SW480 (cell line): ENCODE data around the gene TNIK.

Source experiments
- DNase-seq: peaks from one replicate; pipeline ENCODE4 v3.0.0-alpha.2; 2016; ENCODE audit warnings: low spot score

The TNIK gene

DNA sequence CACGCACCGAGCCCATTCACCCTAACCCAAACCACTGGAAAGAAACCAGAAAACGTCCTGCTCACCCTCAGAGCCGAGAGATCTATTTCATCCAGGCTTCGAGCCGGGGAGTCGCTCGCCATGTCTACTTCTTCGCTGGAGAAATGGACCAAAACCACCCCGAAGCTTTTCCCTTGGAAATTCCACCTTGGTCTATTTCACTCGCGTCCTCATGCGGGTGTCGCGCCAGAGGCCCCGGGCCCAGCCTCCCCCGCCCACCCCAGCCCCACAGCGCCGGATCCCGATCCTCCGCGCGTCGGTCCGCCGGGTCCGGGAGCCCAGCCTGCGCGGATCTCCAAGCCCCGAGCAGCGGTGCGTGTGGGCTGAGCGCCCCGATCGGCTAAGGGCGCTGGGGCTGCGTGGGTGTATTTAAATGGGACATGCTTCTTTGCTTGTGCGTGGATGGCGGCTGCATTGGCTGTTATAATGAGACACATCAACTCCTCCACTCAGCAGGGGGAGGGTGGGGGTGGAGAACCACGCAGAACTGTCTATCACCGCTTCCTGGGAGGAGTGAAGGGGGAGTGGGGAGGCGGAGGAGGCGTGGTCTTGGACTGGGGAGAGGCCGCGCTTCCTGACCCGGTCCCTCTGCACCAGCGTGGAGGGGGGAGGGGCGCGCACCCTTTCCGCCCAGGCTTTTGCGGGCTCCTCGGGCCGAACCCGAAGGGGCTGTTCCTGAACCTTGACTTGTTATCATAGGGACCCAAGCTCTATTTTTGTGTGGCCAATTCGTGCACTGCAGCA lies at the start of gene TNIK:
TNIK (minus strand) TSS at position 464 of the 783 bp plus-strand sequence; CDS start at position 122, 342 bp downstream.
- peak; percentile 96 for DNase-seq

DNA sequence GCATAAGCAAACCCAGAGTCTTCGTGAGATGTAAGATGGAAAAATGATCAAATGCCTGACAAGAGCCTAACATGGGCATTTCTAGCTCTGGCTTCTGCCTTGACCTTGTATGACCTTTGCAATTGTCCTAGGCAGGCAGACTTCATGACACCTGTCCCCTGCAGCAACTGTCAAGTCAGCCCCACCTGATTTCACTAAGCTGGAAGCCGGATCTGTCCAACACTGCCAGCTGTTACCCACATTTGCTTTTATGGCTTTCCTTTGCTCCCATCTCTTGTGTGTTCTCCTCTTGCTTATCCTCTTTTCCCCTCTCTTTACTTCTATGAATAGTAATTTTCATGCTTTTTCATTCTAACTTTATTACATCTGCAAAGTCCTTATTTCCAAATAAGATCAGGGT lies 48.5 kb upstream of the TNIK start:
- no peak for DNase-seq

DNA sequence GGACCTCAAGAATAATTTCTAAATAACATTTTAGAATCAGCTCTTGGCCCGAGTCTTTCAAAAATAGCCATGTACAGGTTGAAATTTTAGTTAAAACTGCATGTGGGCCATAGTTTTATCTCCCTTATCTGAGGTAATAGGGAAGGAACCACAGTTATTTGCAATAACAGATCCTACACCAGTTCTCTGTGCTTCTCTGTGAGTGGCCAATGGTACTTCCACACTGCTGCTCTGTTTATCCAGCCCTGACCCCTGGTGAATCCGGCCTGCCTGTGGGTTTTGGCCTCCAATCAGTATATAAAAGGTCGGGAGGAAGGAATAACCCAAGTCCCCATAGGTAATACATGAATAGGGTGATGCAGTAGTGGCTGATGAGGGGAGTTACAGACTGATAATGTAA lies 48.0 kb upstream of the TNIK start:
- DNase-seq = no peak

DNA sequence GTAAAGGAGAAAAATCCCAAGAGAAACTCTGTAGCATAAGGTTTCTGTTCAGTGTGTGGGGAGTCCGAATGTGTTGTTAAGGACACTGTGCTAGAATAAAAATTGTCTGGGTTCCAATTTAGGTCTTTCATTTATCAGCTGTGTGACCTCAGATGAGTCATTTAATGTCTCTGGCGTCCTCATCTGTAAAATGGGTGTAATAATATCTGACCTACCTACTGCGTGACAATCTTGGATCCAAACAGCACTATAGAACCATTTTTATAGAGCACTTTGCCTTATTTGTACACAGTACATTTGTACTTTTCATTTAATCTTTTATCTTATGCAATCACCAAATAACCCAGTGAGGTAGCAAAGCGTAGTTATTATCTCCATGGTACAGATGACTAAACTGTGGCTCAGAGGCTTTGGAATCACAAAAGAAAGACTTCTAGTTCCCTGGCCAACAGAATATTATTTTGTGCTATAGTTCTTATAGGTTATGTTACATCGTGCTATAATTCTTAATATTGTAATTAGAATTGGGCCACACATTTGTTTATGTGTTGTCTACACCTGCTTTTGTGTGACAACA lies 46.6 kb upstream of the TNIK start:
- no peak for DNase-seq

DNA sequence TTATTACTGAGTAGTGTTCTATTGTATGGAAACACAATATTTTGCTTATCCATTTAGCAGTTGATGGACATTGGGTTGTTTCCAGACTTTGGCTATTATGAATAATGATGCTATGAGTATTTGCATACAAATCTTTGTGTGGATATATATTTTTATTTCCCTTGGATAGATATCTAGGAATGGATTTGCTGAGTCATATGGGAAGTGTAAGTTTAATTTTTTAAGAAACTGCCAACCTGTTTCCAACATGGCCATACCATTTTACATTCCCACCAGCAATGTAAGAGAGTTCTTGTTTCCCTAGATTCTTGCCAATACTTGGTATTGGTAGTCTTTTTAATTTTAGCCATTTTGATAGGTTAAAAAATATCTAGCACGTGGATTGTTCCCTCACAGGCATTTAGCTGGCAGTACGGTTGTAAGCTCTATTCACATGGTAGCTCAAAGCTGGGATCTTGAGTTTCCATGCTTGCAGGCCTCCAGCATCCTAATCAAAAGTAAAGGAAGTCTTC lies 45.7 kb upstream of the TNIK start:
- no peak for DNase-seq

DNA sequence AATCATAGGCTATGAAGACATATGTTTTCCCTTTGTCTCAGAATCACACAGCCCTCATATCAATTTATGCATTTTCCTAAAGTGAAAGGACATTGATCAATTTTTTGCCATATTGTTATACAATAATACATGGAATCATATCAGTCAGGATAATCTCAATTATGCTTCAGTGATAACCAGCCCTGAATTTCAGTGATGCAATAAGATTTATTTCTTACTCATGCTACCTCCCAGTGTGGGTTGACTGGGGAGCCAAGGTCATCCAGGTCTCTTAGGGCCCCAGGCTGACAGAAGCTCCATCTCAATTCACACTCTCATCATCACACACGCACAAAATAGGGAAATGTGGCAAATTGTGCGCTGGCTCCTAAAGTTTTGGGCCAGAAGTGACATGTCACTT lies 44.2 kb upstream of the TNIK start:
- no peak for DNase-seq

DNA sequence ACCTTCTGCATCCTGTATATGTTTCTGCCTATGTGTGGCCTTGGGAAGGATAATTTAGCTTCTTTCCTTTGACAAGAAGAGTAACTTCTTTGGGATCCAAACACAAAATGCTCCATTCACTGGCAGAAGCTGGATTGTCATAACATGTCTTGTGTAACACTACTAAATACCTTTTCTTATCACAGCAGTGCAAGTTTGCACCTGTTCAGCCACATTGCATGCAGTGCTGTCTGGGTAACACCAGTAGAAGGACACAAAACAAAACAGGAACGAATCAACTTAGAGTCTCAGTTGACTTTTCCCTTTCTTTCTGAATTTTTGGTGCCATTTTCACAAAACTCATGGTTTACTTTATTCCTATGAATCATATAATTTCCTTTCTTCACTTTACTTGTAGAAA lies 43.6 kb upstream of the TNIK start:
- no peak for DNase-seq

DNA sequence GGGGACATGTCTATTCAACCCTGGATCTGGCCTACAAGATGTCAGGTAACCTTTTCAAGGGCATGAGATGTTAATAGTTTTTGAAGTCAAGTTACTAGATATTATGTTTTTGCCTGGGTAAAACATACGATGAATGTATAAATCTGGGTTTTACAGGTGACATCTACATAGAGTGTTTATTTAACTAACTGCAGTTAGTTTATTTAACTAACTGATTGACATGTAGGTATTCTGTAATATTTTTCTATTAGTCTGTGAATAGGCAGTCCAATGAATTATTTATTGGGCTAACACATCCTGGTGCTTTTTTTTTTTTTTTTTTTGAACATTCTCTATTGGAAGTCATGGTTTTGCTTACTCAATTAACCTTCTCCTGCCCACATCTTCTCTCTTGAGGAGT lies 38.7 kb upstream of the TNIK start:
- no peak for DNase-seq

DNA sequence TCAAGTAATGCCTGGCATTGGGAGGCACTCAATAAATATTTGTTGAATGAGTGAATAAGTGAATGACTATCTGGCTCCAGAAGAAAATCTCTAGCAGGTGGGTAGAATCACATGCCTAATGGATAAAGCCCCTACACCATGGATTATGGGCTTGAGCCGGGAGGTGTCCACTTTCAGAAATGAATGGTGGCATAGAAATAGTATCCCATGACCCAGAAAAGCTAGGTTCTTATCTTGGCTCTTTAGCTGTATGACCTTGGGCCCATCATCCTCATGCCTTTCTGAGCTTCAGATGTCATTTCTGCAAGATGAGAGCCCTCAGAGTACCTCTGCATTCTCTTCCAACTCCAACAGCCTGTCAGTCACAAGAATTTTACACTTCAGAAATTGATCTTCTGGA lies 37.3 kb upstream of the TNIK start:
- DNase-seq = no peak

DNA sequence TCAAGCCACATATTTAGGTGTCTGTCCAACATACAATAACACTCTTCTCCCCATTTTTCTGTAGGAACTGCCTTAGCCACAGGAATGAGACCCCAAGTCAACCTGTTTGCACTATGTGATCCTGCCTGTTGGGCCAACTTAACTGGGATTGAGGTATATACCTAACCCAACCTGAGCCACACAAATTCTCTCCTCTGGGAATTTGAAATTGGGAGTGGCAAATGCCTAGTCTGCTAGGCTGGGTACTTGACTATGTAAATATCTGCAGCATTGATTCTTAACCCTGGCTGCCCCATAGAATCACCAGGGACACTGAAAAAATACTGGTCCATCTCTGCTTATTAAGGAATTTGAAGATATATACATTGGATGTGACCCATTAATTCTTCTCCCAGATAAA lies 35.2 kb upstream of the TNIK start:
- DNase-seq = no peak

DNA sequence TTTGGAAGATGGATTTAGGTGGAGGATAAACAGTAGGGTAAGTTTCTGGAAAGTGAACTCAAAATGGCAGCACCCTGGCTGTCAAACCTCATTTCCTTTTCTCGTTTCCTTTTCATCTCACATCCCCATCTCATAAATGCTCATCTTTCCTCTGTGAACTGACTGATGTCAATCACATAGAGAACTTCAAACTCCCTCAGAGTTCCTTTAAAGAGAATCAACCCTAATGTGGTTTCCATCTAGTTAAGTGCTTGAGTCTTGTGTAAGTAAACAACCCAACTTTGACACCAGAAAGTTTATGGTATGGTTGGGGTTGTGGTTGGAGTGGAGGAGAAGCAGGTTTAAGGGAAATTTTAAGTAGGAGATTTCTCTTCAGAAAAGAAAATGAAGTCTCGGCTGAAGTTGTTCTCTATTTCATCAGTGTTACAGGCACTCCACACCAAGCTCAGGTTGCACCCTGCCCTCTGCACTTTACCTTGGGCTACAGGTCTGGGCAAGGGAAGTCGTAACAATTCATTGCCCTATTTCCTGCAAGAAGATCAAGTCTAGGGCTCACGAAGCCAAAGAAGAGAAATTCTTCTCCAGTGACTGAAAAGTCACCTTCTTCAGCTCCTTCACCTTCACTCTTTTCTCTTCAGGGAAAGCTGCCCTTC lies 34.4 kb upstream of the TNIK start:
- DNase-seq = no peak

DNA sequence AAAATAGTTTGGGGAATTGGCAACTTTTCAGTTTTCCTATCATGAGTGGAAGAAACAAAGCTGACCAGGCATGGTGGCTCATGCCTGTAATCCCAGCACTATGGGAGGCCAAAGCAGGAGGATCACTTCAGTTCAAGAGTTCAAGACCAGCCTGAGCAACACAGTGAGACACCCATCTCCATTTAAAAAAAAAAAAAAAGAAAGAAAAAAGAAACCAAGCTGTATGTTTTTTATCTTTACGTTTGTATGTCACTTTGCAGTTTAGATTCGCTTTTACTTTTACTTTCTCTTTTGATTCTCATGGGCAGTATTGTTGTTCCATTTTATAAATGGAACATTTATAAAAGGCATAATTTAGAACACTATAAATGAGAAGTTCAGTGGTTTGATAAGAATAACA lies 31.2 kb upstream of the TNIK start:
- no peak for DNase-seq

DNA sequence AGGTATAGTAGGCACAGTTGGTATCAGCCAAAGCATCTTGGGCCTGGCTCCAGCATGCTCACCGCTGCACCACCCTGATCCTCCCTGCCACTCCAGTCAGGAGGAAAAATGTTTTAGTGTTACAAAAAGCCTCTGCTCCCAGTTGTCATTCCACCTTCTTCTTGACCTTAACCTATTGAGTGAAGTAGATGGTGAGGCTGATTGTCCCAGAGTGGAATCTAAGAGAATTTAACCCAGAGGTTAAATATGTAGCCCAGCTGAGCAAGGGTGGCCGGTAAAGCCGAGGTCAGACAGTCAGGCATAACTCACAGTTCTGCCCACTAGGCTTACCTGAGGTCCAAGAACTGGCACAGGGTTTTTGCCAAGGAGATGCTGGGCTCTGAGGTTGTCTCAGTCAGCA lies 30.7 kb upstream of the TNIK start:
- no peak for DNase-seq

DNA sequence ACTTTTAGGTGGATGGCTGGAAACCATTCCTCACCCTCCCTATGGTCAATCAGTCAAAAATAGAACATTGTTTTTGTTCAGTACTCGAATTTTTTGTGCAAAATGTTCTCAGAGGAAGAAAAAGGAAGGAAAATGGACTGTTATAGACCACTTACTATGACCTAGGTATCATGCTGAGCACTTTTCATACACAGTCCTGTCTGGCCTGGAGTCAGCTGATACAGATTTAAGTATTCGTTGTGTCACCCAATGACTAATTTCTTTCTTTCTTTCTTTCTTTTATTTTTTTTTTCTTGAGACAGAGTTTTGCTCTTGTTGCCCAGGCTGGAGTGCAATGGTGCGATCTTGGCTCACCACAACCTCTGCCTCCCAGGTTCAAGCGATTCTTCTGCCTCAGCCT lies 29.1 kb upstream of the TNIK start:
- no peak for DNase-seq

DNA sequence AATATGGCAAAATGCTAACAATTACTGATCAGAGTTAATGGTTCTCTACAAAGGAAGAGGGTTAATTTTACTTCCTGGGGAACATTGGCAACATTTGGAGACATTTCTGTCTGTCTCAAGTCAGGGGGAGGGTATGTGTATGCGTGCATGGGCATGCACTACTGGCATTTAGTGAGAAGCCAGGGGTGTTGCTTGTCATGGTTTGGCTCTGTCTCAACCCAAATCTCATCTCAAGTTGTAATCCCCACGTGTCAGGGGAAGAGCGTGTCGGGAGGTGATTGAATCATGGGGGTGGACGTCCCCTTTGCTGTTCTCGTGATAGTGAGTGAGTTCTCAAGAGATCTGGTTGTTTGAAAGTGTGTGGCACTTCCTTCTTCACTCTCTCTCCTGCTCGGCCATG lies 28.3 kb upstream of the TNIK start:
- no peak for DNase-seq

DNA sequence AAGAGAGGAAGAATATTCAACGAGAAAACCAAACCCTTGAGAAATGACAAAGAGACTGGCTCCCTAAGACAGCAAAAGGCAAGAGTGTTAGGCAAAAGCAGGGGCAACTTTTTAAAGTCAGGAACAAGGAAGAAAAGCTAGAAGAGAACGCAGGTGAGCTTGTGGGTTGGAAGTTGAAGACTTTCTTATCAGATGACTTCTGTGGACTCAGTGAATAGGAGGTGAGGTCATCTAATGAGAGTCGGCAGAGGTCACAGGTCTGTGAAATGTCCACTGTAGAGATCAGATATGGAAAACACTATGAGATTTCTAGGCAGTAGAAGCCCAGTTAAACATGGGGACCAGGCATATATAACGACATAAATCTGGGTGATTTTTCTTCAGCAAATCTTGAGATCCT lies 27.2 kb upstream of the TNIK start:
- no peak for DNase-seq

DNA sequence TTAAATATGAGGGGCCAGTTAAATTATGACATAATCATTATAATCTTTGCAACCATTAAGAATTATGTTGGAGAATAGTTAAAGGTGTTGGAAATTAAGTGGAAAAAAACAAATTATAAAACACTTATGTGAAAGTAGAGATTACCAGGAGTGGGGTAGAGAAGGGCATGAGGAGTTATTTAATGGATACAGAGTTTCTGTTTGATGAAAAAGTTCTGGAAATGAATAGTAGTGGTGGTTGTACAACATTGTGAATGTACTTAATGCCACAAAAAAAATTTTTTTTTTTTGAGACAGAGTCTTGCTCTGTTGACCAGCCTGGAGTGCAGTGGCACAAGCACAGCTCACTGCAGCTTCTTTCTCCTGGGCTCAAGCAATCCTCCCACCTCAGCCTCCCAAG lies 25.1 kb upstream of the TNIK start:
- no peak for DNase-seq

DNA sequence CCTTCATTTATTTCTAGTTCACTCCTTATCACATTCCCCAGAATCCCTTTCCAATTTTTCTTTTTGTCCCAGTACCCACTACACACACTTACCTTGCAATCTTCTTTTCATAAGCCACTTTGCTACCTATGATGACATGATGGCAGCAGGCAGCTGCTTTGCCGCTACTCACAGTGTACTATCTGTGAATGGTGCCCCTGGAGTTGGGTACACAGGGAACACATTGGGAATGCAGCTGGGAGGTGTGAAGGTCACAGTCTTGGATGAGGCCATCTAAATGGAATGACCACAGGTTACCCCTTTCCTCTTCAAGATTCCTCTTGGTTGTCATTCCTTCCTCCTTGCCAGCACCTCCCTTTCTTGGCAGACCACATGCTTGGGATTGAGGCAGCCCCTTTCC lies 20.8 kb upstream of the TNIK start:
- DNase-seq = no peak

DNA sequence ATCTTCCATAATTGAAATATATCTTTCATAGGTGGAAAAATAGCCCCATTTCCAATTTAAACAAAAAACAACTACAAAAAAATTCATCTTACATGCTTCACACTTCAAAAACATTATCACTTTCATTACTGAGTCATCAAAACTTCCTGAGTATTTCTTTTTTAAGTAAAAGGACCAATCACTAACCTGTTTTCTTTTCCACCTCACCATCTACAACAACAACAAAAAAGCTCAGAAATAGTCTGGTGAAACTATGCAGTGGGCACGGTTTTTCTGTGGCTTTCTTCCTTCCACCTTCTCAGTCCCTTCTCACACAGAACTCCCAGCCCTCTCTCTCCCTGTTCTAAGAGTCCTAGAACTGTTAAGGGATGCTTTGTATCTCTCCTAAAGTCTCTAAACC lies 20.3 kb upstream of the TNIK start:
- no peak for DNase-seq

DNA sequence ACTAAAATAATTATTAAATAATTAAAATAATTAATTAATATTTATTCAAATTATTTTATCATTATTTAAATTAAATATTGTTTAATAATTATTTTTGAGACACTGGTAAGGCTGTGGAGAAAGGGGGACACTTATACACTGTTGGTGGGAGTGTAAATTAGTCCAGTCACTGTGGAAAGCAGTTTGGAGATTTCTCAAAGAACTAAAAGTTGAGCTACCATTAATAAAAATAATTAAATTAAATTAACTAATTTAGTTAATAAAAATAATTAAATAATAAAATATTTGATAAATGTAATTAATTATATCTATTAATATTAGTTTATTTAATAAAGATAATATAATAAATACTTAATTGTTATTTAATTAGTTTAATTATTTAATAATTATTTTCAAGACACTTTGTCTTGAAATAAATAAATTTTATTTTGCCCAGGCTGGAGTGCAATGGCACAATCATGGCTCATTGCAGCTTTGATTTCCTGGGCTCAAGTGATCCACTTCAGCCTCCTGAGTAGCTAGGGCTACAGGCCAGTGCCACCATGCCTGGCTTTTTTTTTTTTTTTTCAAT lies 16.4 kb upstream of the TNIK start:
- DNase-seq = no peak

DNA sequence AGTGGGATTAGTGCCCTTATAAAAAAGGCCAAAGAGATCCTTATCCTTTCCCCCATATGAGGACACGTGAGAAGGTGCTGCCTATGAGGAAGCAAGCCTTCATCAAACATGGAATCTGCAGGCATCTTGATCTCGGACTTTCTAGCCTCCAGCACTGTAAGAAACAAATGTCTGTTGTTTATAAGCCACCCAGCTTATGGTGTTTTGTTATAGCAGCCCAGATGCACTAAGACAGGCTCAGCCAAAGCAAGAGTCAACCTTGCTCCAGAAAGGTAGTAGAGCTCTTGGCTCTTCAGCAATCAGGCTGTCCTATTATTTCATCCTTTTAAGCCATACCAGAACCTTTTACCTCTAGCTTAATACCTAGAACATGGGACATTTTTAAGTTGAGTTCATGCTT lies 12.3 kb upstream of the TNIK start:
- DNase-seq = no peak

DNA sequence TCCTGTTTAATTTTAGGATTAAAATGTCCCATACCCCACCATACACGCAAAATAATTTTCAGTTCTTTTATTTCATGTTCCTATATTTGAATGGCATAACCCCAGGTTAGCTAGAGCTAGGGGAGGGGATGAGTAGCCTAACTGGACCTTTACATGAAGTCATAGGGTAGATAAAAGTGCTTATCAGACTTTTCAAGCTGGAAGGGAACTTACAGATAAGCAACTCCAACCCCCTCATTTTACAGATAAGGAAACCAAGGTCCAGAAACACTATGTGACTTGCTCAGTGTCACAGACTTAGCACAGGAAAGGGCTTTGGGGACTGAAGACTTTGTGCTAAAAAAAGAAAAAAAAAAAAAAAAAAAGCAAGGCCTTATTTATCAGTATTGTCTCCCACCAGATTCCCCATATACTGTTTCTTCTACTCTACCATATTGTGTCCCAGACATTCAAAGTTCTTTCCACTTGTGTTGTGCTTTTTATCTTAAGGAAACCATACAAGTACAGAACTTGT lies 10.6 kb upstream of the TNIK start:
- no peak for DNase-seq

DNA sequence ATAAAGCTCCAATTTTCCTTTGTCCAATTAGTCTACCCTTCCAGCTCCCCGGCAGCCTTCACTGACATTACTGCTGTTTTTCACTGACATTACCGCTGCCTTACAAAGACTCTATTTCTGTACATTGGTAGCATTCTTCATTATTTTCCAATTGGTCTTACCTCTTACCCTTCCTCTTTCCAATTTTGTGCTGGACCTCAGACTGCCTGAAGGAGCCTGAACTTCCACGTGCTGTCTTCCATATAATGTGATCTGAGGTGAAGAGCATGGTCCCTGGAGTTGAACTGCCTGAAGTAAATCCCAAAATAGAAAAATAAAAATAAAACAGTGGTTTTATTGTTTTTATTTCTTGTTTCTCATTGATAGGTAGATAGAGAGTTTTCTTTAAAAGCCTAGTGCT lies 9.2 kb upstream of the TNIK start:
- no peak for DNase-seq
